ENCODE data around the gene FRG2C.
"Not testable (repeated sequence)": the region's sequence is repeated elsewhere in the genome, so short reads cannot be mapped to it uniquely, and the experiment has no call there.

GRCh38 chr3:75618666-75619305 lies 45.3 kb upstream of the FRG2C start:
- TF ChIP-seq EP300 (IDR thresholded peaks at IDR 0.05; ENCODE audit: low read depth), result not testable (repeated sequence)
- TF ChIP-seq, protein P1, sequence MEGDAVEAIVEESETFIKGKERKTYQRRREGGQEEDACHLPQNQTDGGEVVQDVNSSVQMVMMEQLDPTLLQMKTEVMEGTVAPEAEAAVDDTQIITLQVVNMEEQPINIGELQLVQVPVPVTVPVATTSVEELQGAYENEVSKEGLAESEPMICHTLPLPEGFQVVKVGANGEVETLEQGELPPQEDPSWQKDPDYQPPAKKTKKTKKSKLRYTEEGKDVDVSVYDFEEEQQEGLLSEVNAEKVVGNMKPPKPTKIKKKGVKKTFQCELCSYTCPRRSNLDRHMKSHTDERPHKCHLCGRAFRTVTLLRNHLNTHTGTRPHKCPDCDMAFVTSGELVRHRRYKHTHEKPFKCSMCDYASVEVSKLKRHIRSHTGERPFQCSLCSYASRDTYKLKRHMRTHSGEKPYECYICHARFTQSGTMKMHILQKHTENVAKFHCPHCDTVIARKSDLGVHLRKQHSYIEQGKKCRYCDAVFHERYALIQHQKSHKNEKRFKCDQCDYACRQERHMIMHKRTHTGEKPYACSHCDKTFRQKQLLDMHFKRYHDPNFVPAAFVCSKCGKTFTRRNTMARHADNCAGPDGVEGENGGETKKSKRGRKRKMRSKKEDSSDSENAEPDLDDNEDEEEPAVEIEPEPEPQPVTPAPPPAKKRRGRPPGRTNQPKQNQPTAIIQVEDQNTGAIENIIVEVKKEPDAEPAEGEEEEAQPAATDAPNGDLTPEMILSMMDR (IDR thresholded peaks at IDR 0.05), result not testable (repeated sequence)
